GDM1 (cell line): ENCODE results near the gene ARFGEF2.

ENCODE experiments used
- DNase-seq: peaks from one replicate; lab custom pipeline; 2025; lab: John Stamatoyannopoulos, UW

Gene ARFGEF2

GRCh38 chr20:48899881-48900280 is 21.6 kb upstream of the ARFGEF2 start:
- no peak for DNase-seq

GRCh38 chr20:48901326-48901725 is 20.2 kb upstream of the ARFGEF2 start:
- DNase-seq: peak; percentile 68

GRCh38 chr20:48903705-48904104 is 17.8 kb upstream of the ARFGEF2 start:
- DNase-seq: no peak

DNA sequence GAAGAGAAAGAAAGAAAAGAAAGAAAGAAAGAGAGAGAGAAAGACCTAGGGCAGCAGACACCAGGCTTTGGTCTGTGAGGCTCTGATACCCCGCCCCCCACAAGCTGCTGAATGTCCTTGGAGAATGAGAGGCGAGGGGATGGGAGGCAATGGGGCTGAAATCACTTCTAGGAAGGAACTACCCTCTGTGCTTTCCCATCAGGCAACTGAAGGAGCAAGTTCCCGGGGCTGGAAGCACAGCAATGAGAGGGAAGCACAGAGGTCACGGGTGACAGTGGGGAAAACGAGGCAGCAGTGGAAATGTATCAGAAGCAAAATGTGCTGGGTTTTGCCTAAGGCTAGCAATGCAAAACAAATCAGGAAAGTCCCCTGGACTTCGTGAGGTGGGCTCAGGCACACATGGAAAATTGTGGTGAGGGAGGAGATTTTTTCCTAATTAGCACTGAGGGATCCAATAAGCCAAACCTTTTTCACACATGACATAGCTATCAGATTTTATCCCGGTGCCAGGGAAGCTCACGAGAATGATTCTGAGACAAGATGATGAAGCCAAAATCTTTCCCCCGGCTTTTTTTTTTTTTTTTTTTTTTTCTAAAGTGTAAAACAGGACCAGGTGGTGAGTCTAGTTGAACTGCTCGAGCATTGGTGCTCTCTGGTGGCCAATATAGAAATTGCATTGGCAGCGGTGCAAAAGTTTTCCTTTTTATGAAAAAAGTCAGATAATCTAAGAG is 16.8 kb upstream of the ARFGEF2 start:
- DNase-seq: peak; percentile 48

GRCh38 chr20:48905297-48905647 is 16.2 kb upstream of the ARFGEF2 start:
- no peak for DNase-seq

- DNase-seq: no peak
These were observed 15.2 kb upstream of the ARFGEF2 start for GRCh38 chr20:48906221-48906877.

DNA sequence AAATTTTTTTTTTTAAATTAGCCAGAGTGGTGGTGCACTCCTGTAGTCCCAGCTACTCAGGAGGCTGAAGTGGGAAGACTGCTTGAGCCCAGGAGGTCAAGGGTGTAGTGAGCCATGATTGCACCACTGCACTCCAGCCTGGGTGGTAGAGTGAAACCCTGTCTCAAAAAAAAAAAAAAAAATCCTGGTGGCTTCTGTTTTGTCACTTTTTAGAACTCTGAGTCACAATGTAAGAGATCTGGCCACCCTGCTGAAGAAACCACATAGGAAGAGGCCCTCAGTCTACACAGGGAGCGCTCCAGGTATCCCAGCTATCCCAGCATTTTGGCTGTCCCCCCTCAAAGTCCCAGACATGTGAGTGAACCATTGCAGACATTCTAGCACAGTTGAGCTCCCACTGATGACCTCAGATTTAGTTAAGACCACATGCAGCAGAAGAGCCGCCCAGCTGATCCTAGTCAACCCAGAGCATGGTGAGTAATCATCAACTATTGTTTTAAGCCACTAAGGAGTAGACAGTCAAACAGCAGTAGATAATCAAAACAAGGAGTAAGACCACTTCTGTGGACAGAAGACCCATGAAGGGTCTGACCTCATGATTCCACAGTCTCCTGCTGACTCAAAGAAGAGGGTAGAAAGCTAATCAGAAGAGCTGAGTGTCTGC is 12.7 kb upstream of the ARFGEF2 start:
- no peak for DNase-seq

DNA sequence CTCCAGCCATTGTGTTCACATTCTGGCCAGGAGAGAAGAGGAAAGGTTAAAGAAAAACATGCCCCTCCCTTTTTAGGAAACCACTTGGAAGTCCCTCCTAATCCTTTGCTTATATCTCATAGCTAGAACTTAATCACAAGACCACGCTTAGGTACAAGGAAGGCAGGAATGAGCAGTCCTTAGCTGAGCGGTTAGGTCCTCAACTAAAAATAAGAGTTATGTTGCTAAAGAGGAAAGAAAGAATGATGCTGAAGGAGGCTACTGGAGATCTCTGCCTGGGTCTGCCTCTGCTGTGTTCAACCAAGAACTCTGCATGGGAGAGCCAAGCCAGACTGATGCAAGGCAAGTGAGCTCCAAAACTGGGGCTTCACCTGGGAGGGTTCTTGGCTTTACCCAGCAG is 11.6 kb upstream of the ARFGEF2 start:
- DNase-seq: no peak

DNA sequence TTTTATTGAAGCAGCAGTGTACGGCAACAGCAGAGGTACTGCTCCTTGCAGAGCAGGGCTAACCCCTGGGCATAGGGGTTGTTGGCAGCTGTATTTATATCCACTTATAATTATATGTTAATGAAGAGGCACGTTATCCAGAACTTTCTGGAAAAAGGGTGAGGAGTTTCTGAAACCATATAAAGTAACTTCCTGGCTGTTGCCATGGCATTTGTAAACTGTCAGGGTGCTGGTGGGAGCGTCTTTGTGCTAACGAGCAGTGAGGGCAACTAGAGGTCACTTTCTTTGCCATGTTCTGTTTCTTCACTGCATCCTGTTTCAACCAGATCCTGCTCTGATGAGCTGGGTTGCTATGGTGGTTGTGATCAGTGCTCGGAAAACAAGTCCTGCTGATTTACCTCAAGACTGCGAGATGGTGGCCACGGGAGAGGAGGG is 11.1 kb upstream of the ARFGEF2 start:
- DNase-seq: no peak

DNA sequence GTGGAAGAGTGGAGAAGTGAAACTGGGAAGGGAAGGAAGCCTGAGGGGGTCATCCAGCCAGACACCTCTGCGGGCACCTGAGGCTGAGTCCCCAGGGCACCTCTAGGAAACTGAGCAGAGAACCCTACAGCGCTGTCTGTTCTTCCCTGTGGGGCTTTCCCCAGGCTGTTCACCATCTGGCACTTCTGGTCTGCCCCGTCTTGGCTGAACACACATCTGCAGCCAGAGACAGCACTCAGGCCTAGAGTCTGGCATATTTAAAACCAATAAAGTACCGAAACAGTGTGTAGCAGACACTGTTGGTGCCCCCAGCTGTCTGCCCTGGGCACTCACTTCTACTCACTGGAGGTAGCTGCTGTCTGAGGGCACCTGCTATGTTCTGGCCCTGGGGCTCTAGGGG is 9.4 kb upstream of the ARFGEF2 start:
- DNase-seq: no peak

GRCh38 chr20:48916699-48917098 is 4.8 kb upstream of the ARFGEF2 start:
- DNase-seq: no peak

- DNase-seq: no peak
These were observed 2.1 kb upstream of the ARFGEF2 start for GRCh38 chr20:48919336-48919881.

GRCh38 chr20:48919882-48920526 is 1.5 kb upstream of the ARFGEF2 start:
- DNase-seq: no peak

DNA sequence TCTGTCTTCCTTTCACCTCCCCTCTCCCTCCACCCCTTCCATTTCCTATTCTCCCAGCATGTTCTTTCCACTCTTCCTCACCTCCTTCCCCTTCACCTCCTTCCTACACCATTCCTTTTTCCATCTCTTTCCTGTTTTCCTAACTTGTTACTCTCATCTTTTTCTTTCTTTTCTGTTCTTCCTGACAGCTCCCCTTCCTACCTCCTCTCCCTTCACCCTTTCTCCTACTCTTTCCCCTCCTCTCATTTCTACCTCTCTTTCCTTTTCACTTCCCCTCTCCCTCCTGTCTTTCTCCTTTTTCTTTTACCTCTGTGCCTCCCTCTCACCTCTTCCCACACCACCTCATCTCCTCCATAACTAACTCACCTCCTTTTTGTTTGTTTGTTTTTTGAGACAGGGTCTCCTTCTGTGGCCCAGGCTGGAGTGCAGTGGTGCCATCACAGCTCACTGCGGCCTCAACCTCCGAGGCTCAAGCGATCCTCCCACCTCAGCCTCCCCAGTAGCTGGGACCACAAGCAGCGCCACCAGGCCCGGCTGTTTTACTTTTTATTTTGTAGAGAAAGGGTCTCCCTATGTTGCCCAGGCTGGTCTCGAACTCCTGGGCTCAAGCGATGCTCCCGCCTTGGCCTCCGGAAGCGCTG is 864 bp upstream of the ARFGEF2 start:
- DNase-seq: no peak

GRCh38 chr20:48921883-48922820 is 641 bp downstream of the ARFGEF2 start:
- DNase-seq: no peak

DNA sequence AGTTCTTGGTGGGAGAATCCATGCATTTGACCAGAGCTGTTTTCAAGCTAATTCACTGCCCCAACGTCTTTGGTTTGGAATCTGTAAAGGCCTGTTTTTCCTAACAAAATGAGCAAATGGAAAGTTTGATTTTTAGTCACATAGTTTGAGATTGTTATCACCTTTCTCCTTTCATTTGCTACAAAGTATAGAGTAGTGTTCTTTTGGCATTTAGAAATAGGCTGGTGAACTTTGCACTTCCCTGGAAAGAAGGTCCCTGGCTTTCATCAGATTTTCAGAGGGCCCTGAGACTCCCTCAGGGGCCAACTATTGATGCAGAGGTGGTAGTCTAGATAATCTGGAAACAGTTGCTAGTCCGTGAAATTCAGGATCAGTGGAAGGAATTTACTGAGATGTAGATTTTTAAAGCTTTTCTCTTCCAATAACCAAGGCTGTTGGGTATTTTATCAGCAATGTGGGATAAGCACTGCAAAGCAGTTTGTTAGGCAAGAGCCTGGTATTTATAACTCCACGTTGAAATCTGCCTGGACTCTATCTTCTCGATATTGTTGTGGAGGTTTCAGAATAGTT is 1.7 kb downstream of the ARFGEF2 start:
- no peak for DNase-seq

DNA sequence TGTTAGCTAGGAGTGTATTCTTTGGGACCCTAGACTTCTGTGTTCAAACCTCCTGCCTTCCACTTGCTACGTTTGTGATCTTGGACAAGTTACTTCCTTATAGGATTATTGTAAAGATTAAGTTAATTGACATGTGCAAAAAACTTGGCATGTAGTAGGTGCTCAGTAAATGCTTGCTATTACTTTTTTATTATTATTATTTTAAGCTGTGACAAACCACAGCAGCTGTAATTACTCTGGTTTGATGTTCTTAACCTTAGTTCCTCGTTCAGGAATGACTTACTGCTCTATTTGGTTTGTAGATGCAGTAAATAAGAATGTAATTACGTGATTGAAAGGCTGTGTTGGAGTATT is 3.2 kb downstream of the ARFGEF2 start:
- DNase-seq: no peak

- DNase-seq: no peak
These were observed 4.8 kb downstream of the ARFGEF2 start for GRCh38 chr20:48926267-48926666.

DNA sequence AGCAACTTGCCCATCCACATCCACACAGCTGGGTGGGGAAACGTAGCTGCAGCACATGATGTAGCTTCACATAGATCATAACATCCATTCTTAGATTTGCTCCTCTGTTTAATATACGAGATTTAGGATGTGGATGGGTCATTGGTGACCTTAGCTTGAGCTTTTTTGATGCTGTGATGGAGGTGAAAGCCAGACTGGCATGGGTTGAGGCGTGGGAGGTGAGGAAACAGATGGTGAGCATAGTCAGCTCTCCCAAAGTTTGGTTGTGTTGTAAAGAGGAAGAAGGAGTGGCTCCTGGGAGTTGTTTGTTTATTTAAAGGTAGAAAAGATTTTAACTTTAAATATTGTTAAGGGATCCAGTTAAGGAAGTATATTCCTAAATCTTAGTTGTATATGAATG is 5.3 kb downstream of the ARFGEF2 start:
- DNase-seq: no peak

GRCh38 chr20:48928832-48929725 is 7.6 kb downstream of the ARFGEF2 start:
- DNase-seq: no peak
